Measurements from ENCODE around the gene ATP10B.

Gene ATP10B

GRCh38 chr5:160657068-160657507 lies 194.9 kb downstream of the ATP10B start:
- no peaks in the 10 kb centered on the region for H3F3A ChIP-seq (ENCODE audit: insufficient read depth)
- no peak overlapping the region for H2AFZ ChIP-seq (ENCODE audit: low read depth, low read length, severe bottlenecking)
- H3K9ac ChIP-seq (ENCODE audit: low read length): no peak overlapping the region
- H4K20me1 ChIP-seq (ENCODE audit: low read depth, low read length): no peaks in the 10 kb centered on the region
- H3K9me2 ChIP-seq (replicated peaks; ENCODE audit: insufficient read depth, low read length): no peaks in the 10 kb centered on the region; the same call in 1 of the 2 replicates
- no peaks in the 10 kb centered on the region for H3K36me3 ChIP-seq (ENCODE audit: low read length)
- no peaks in the 10 kb centered on the region for H3K27me3 ChIP-seq (ENCODE audit: low read length)
- H3K4me3 ChIP-seq (ENCODE audit: insufficient read depth, low read length, poor library complexity, severe bottlenecking): no peak overlapping the region
- no peak overlapping the region for H3K4me2 ChIP-seq (ENCODE audit: low read depth, low read length, poor library complexity, severe bottlenecking)
- no peak overlapping the region for H3K27ac ChIP-seq (ENCODE audit: low read depth, low read length)
- no peaks in the 10 kb centered on the region for H3K79me2 ChIP-seq (ENCODE audit: insufficient read depth, low read length)
- TF ChIP-seq EZH2phosphoT487 (conservative IDR thresholded peaks at IDR 0.05; ENCODE audit: low read length) (no peak), CTCF (IDR thresholded peaks at IDR 0.05; ENCODE audit: insufficient read depth, low read length, poor library complexity, severe bottlenecking) (no peak)
- no peaks in the 10 kb centered on the region for H3K9me3 ChIP-seq (ENCODE audit: insufficient read depth, low read length)

GRCh38 chr5:160655717-160656116 lies 196.3 kb downstream of the ATP10B start:
- Histone ChIP-seq H3K36me3 (ENCODE audit: low read length) (no peaks in the 10 kb centered on the region), H3K9me3 (ENCODE audit: insufficient read depth, low read length) (no peaks in the 10 kb centered on the region), H3K9me2 (replicated peaks; ENCODE audit: insufficient read depth, low read length) (no peaks in the 10 kb centered on the region; the same call in 1 of the 2 replicates), H3K79me2 (ENCODE audit: insufficient read depth, low read length) (no peaks in the 10 kb centered on the region), H3K4me2 (ENCODE audit: low read depth, low read length, poor library complexity, severe bottlenecking) (no peak overlapping the region), H2AFZ (ENCODE audit: low read depth, low read length, severe bottlenecking) (no peak overlapping the region), H3K9ac (ENCODE audit: low read length) (no peak overlapping the region), H3K27ac (ENCODE audit: low read depth, low read length) (no peak overlapping the region), H4K20me1 (ENCODE audit: low read depth, low read length) (no peaks in the 10 kb centered on the region), H3K4me3 (ENCODE audit: insufficient read depth, low read length, poor library complexity, severe bottlenecking) (no peak overlapping the region), H3K27me3 (ENCODE audit: low read length) (no peaks in the 10 kb centered on the region), H3F3A (ENCODE audit: insufficient read depth) (no peaks in the 10 kb centered on the region)
- TF ChIP-seq CTCF (IDR thresholded peaks at IDR 0.05; ENCODE audit: insufficient read depth, low read length, poor library complexity, severe bottlenecking): no peak
- no peak for TF ChIP-seq EZH2phosphoT487 (conservative IDR thresholded peaks at IDR 0.05; ENCODE audit: low read length)

GRCh38 chr5:160651692-160652645 lies 200.0 kb downstream of the ATP10B start:
- no peak overlapping the region for H3K4me3 ChIP-seq (ENCODE audit: insufficient read depth, low read length, poor library complexity, severe bottlenecking)
- no peaks in the 10 kb centered on the region for H3K27me3 ChIP-seq (ENCODE audit: low read length)
- H3K4me2 ChIP-seq (ENCODE audit: low read depth, low read length, poor library complexity, severe bottlenecking): no peak overlapping the region
- H2AFZ ChIP-seq (ENCODE audit: low read depth, low read length, severe bottlenecking): no peak overlapping the region
- H4K20me1 ChIP-seq (ENCODE audit: low read depth, low read length): no peaks in the 10 kb centered on the region
- no peaks in the 10 kb centered on the region for H3F3A ChIP-seq (ENCODE audit: insufficient read depth)
- no peak overlapping the region for H3K9ac ChIP-seq (ENCODE audit: low read length)
- TF ChIP-seq CTCF (IDR thresholded peaks at IDR 0.05; ENCODE audit: insufficient read depth, low read length, poor library complexity, severe bottlenecking) (no peak), EZH2phosphoT487 (conservative IDR thresholded peaks at IDR 0.05; ENCODE audit: low read length) (no peak)
- H3K27ac ChIP-seq (ENCODE audit: low read depth, low read length): no peak overlapping the region
- no peaks in the 10 kb centered on the region for H3K36me3 ChIP-seq (ENCODE audit: low read length)
- no peaks in the 10 kb centered on the region for H3K79me2 ChIP-seq (ENCODE audit: insufficient read depth, low read length)
- no peaks in the 10 kb centered on the region for H3K9me2 ChIP-seq (replicated peaks; ENCODE audit: insufficient read depth, low read length)
- H3K9me3 ChIP-seq (ENCODE audit: insufficient read depth, low read length): no peaks in the 10 kb centered on the region
